CD4-positive, alpha-beta T cell treated with Interferon gamma for 1 hour (primary cell): ENCODE results near the gene TOR2A.

Source experiments
- DNase-seq: peaks from one replicate; pipeline ENCODE4 v3.0.0-alpha.2; 2020

TOR2A gene

DNA sequence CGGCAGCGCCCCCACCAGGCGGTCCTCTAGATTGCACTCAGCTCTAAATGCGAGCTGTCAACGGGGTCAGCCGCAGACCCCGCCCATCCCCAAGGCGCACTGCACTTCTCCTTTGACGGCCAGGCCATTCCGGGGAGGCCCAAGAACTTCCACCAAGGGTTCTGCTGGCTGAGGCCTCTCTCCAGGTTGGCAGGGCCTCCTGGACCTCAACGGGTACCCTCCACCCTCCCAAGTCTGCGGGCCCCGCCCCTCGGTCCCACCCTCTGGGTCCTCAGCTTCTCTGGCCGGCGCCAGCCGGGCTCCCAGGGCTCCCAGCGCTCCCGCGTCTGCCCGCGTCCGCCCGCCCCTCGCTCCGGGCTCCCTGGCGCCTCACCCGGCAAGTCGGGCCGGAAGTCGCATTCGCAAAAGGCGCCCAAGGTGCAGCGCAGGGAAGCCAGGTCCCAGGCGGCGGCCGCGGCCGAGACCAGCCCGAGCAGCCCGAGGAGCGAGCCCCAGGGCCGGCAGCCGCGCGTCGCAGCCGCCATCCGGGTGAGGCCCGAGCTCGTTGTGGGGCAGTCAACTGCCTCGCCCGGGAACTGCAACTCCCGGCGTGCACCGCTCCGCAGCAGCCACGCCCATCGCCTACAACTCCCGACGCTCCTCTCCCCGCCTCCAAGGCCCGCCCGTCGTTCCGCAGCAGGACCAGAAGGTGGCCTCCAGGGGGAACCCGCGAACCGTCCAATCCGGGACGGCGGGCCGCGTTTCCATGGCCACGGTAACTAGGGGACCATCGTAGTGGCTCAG is at the start of gene TOR2A:
TOR2A (minus strand) TSS at position 548 of the 783 bp plus-strand sequence; CDS start at position 524, 24 bp downstream.
- peak; percentile 98 for DNase-seq

- peak; percentile 88 for DNase-seq
Measured at GRCh38 chr9:127783111-127784008, 48.3 kb upstream of the TOR2A start.

DNA sequence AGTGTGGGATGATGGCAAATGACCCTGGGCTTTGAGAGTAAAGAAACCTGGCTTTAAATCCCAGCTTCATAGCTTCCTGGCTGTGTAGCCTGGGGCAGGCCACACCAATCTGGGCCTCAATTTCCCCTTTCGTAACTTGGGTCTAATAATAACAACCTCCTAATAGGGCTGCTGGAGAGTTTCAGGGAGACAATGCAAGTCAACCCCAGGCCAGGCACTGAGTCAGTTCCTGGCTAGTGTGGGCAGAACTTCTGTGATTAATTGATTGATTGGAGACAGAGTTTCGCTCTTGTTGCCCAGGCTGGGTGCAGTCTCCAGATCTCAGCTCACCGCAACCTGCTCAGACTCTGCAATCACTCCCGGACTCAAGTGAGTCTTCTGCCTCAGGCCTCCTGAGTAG is 46.7 kb upstream of the TOR2A start:
- DNase-seq: no peak

DNA sequence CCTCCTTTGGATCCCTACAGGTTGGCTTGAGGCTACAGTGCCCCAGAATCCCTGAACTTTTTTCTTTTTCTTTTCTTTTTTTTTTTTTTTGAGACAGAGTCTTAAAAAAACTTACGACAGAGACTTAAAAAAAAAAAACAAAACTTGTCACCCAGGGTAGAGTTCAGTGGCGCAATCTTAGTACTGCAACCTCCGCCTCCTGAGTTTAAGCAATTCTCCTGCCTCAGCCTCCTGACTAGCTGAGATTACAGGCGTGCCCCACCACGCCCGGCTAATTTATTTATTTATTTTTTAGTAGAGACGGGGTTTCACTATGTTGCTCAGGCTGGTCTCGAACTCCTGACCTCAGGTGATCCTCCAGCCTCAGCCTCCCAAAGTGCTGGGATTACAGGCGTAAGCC is 45.8 kb upstream of the TOR2A start:
- peak; percentile 59 for DNase-seq

- DNase-seq: no peak
Measured at GRCh38 chr9:127780126-127780885, 45.2 kb upstream of the TOR2A start.

DNA sequence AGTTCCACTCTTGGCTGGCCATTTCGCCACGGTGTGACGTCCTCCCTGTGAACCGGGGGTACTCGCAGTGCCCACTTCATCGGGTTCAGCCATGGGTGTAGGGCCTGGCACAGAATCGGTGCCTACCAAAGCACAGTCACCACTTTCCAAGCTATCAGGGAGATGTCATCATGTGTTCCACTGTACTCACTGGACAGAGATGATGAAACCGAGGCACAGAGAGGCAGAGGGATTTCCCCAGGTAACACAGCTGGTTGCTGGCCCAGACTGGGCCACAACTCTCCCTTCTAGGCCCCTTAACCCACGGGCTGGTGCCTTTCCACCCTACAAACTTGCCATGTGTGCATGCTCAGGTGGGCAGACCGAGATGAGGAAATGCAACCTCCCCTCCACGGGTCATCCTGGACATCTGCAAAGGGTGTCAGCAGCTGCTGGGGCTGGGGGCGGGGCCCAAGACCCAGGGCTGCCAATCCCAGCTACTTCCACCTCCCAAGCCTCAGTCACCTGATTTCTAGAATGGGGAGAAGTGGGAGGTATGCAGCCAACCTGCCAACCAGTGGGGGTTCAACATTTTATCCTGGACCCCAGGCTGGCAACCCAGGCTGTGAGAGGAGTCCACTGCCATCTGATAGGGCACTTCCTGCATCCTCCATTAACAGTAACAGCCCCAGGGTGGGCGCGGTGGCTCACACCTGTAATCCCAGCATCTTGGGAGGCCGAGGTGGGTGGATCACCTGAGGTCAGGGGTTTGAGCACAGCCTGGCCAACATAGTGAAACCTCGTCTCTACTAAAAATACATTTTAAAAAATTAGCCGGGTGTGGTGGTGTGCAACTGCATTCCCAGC is 44.3 kb upstream of the TOR2A start:
- peak; percentile 72 for DNase-seq

GRCh38 chr9:127778280-127779135 is 43.4 kb upstream of the TOR2A start, which contains the start of gene SH2D3C:
TSS of gene SH2D3C (minus strand) at chr9:127778666. CDS start at chr9:127778627, 39 bp downstream.
- DNase-seq: peak; percentile 64

DNA sequence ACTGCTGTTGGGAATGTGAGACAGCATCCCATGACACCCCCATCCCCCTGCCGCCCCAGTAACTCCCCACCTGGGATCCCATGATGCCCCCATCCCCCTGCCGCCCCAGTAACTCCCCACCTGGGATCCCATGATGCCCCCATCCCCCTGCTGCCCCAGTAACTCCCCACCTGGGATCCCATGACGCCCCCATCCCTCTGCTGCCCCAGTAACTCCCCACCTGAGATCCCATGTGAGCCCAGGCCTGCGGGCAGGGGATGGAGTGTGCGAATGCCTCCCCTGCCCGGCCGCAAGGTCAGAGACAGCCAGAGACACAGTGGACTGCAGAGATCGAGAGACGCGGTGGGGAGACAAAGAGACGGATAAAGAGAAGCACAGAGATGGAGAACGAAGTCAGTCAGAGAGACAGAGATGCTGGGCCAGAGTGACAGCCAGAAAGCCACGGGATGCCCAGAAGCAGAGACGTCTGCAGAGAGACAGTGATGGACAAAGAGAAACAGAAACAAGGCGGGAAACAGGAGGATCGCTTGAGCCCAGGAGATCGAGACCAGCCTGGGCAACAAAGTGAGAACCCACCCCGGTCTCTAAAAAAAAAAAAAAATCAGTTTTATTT is 42.4 kb upstream of the TOR2A start:
- no peak for DNase-seq

- DNase-seq: no peak
Measured at GRCh38 chr9:127776924-127777289, 41.8 kb upstream of the TOR2A start.

DNA sequence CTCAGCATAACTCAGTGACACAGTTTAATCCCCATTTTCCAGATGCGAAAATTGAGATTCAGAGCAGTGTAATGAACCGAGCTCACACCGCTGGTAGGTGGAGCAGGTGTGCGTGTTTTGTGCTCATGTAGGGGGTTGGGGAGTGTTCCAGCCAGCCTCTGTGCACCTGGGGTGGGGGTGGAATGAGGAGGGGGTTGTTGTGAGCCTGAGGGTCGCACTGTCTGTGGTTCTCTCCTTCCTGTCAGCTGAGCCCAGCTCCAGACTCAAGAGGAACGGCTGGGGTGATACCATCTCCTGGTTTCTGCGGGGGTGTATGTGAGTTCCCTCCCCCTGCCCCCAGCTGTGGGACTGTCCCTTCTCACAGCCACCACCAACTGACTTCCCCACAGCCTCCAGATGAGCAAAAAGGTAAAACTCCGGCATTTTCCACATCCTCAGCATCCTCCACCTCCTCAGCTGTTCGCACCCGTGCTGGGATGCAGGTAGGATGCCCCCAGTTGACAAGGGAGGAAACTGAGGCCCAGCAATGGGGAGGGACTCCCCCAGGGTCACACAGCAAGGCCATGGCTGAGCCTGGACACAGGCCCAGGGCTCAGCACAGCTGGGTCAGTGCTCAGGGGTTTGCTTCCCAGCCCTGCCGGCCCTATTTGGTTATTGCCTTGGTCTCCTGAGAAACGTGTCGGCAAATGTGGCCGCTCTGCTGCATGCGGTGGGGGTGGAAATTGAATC is 41.3 kb upstream of the TOR2A start:
- peak; percentile 84 for DNase-seq

- DNase-seq: no peak
Measured at GRCh38 chr9:127773981-127774380, 38.9 kb upstream of the TOR2A start.

GRCh38 chr9:127773272-127773671 is 38.2 kb upstream of the TOR2A start:
- no peak for DNase-seq

DNA sequence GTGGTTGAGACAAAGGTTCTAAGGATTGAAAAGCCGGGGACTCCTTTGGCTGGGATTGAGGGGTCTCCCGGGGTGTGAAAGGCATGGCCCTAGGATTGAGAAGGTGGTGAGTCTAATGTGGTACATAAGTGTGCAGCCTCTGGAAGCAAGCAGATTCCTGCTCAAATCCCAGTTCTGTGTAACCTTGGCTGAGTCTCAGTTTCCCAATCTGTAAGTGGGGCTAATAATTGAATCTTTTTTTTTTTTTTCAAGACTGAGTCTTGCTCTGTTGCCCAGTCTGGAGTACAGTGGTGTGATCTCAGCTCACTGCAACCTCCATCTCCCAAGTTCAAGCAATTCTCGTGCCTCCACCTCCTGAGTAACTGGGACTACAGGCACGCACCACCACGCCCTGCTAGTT is 37.5 kb upstream of the TOR2A start:
- no peak for DNase-seq

- no peak for DNase-seq
Measured at GRCh38 chr9:127771570-127772189, 36.6 kb upstream of the TOR2A start.

GRCh38 chr9:127770905-127771569 is 35.9 kb upstream of the TOR2A start:
- peak; percentile 97 for DNase-seq

DNA sequence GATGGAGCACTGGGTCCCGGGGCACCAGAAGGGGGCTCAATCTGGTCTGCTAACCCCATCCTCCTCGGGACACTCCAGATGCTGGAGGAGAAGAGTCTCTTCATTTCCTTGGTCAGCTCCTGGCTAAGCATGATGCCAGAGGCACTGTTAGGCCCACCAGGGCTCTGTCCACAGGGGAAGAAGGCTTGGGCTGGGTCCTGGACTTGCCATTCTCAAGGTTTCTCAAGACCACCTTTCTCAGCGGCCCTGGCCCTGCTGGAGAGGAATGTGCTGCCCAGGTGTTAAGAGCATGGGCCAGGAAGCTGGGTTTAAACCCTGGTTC is 35.5 kb upstream of the TOR2A start:
- DNase-seq: no peak

GRCh38 chr9:127769929-127770582 is 35.0 kb upstream of the TOR2A start:
- no peak for DNase-seq

DNA sequence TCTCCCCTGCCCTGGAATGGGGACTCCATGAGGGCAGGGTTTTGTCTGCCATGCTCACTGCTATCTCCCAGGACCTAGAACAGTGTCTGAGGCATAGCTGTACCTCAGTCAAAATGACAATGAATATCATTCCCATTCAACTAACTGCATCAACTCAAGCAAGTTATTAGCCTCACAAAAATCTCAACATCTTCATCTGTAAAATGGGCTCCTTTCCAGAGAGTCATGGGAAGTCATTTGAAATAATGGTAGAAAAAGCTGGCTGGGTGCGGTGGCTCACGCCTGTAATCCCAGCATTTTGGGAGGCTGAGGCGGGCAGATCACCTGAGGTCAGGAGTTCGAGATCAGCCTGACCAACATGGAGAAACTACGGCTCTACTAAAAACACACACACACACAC is 34.0 kb upstream of the TOR2A start:
- DNase-seq: no peak

- no peak for DNase-seq
Measured at GRCh38 chr9:127768698-127769097, 33.6 kb upstream of the TOR2A start.
